HCT116 (cell line): ENCODE measurements around the gene MCRIP2. TPM values are rescaled to one million over a fixed set of nuclear protein-coding genes. Genes with fewer than 3 reads are reported as not detected.
A peak's percentile ranks its signal among the peaks of the same experiment; 100 is the strongest.

Source experiments
- ATAC-seq: fragments of 200-7000 bp; cut with Tn5 transposase; 2 replicates; pipeline ENCODE4 v1.9.1; 2020; ENCODE audit warnings: mild to moderate bottlenecking, moderate library complexity
- BruUV-seq: library from RNA; stranded (reverse); fragments of 400-500 nt; replicated peaks from 2 replicates; lab custom pipeline; 2021; lab: Mats Ljungman, UMichigan
- CTCF ChIA-PET: fragments of 300-600 bp; sonication (Branson Sonifier 250); formaldehyde crosslinking; loops from one replicate; lab custom pipeline; 2021; ENCODE audit warnings: antibody characterized with exemption; lab: Charles Lee
- POLR2A ChIA-PET: fragments of 300-600, 350-600 bp; sonication (Branson Sonifier 250); formaldehyde crosslinking; loops from one replicate; lab custom pipeline; 2021; ENCODE audit warnings: antibody characterized with exemption; lab: Charles Lee
- RAD21 ChIA-PET, 2 experiments: fragments of 300-600 bp; sonication (Branson Sonifier 250); formaldehyde crosslinking; loops; one replicate each; lab custom pipeline; 2023; ENCODE audit warnings: low total read pairs in 2 of 2; ENCODE audit not compliant: uncharacterized antibody in 2 of 2, unreplicated experiment in 2 of 2, low non-redundant PET in 1 of 2; lab: Charles Lee
- DNase-seq: peaks from one replicate; pipeline ENCODE4 v3.0.0-alpha.2; 2010; ENCODE audit warnings: low read depth, low spot score
- H2AFZ ChIP-seq: fragments of 200-600 bp; shearing (Covaris generic), sonication (generic); 2 replicates; pipeline ENCODE4 v1.6.1; 2017; ENCODE audit warnings: low read depth, mixed run types, mixed read lengths, antibody characterized with exemption, low read length; ENCODE audit not compliant: poor library complexity, severe bottlenecking
- H3K27ac ChIP-seq: 2 replicates; pipeline ENCODE4 v1.5.1; 2012; ENCODE audit warnings: low read depth, low read length
- H3K27me3 ChIP-seq: fragments of 200-600 bp; sonication (generic); 2 replicates; pipeline ENCODE4 v1.6.1; 2016; ENCODE audit warnings: mixed run types, low read length, mixed read lengths; ENCODE audit not compliant: insufficient read depth
- H3K36me3 ChIP-seq, 2 experiments: fragments of 200-500 bp in 1 of 2; fragments of 200-600 bp in 1 of 2; sonication (Bioruptor generic) in 1 of 2; sonication (generic) in 1 of 2; 2 replicates each; pipeline versions ENCODE4 v1.5.1 to v1.6.1; 2014 to 2016; ENCODE audit warnings: low read length in 2 of 2, inconsistent platforms in 1 of 2, mixed read lengths in 1 of 2, mixed run types in 1 of 2; ENCODE audit not compliant: insufficient read depth in 2 of 2, control insufficient read depth in 1 of 2
- H3K4me1 ChIP-seq, 2 experiments: fragments of 200-600 bp in 1 of 2; sonication (generic) in 1 of 2; 2 replicates each; pipeline versions ENCODE4 v1.5.1 to v1.6.1; 2012 to 2017; ENCODE audit warnings: low read length in 2 of 2, inconsistent platforms in 1 of 2, mild to moderate bottlenecking in 1 of 2, mixed read lengths in 1 of 2, mixed run types in 1 of 2, moderate library complexity in 1 of 2; ENCODE audit not compliant: insufficient read depth in 2 of 2, control insufficient read depth in 1 of 2
- H3K4me2 ChIP-seq: fragments of 200-600 bp; sonication (generic); 2 replicates; pipeline ENCODE4 v1.6.1; 2017; ENCODE audit warnings: mixed run types, low read length, mixed read lengths
- H3K4me3 ChIP-seq, 2 experiments: fragments of 200-600 bp in 1 of 2; sonication (generic) in 1 of 2; replicated peaks in 1 of 2; 2 replicates each; pipeline ENCODE4 v1.5.1; 2011 to 2016; ENCODE audit warnings: low read length in 2 of 2, control low read depth in 1 of 2, low read depth in 1 of 2, mild to moderate bottlenecking in 1 of 2, mixed read lengths in 1 of 2, mixed run types in 1 of 2
- H3K79me2 ChIP-seq: fragments of 200-600 bp; sonication (generic); 2 replicates; pipeline ENCODE4 v1.6.1; 2017; ENCODE audit warnings: mild to moderate bottlenecking, mixed run types, low read length, moderate library complexity, mixed read lengths; ENCODE audit not compliant: insufficient read depth
- H3K9ac ChIP-seq: fragments of 200-600 bp; sonication (generic); 2 replicates; pipeline ENCODE4 v1.6.1; 2016; ENCODE audit warnings: low read length, mixed read lengths
- H3K9me2 ChIP-seq: fragments of 200-600 bp; sonication (generic), shearing (Covaris generic); 2 replicates; pipeline ENCODE4 v1.6.1; 2017; ENCODE audit warnings: mixed run types, mild to moderate bottlenecking, moderate library complexity; ENCODE audit not compliant: insufficient read depth
- H3K9me3 ChIP-seq, 2 experiments: fragments of 200-500 bp in 1 of 2; fragments of 200-600 bp in 1 of 2; sonication (Bioruptor generic) in 1 of 2; sonication (generic) in 1 of 2; 2 replicates each; pipeline ENCODE4 v1.6.1; 2014 to 2017; ENCODE audit warnings: low read length in 2 of 2, mixed read lengths in 2 of 2, inconsistent platforms in 1 of 2, low read depth in 1 of 2, mild to moderate bottlenecking in 1 of 2, mixed run types in 1 of 2, moderate library complexity in 1 of 2; ENCODE audit not compliant: control insufficient read depth in 1 of 2, insufficient read depth in 1 of 2
- H4K20me1 ChIP-seq: fragments of 200-600 bp; sonication (generic), shearing (Covaris generic); 2 replicates; pipeline ENCODE4 v1.6.1; 2017; ENCODE audit warnings: mixed run types, mild to moderate bottlenecking, moderate library complexity; ENCODE audit not compliant: insufficient read depth
- CBX3 ChIP-seq: IDR thresholded peaks from 2 replicates; pipeline ENCODE4 v1.6.1; 2012; ENCODE audit warnings: low read depth
- CEBPB ChIP-seq: IDR thresholded peaks from 2 replicates; pipeline ENCODE4 v1.6.1; 2012; ENCODE audit warnings: low read depth
- EGR1 ChIP-seq: IDR thresholded peaks from 2 replicates; pipeline ENCODE4 v1.6.1; 2012; ENCODE audit warnings: low read depth
- ELF1 ChIP-seq: IDR thresholded peaks from 2 replicates; pipeline ENCODE4 v1.6.1; 2012; ENCODE audit warnings: low read depth, borderline replicate concordance
- EZH2 ChIP-seq: fragments of 200-600 bp; sonication (generic); IDR thresholded peaks from 2 replicates; pipeline ENCODE4 v1.6.1; 2017; ENCODE audit warnings: antibody characterized with exemption, mixed run types
- EZH2phosphoT487 ChIP-seq: fragments of 200-600 bp; IDR thresholded peaks from 2 replicates; pipeline ENCODE4 v1.6.1; 2018; ENCODE audit warnings: antibody characterized with exemption, borderline replicate concordance
- FOSL1 ChIP-seq: IDR thresholded peaks from 2 replicates; pipeline ENCODE4 v1.6.1; 2012; ENCODE audit warnings: low read depth
- JUND ChIP-seq: IDR thresholded peaks from 2 replicates; pipeline ENCODE4 v1.6.1; 2012
- POLR2A ChIP-seq: IDR thresholded peaks from 2 replicates; pipeline ENCODE4 v1.7.0; 2011; ENCODE audit warnings: borderline replicate concordance; ENCODE audit not compliant: insufficient read depth, insufficient read length; ENCODE audit errors: extremely low read depth
- POLR2AphosphoS5 ChIP-seq: IDR thresholded peaks from 2 replicates; pipeline ENCODE4 v1.6.1; 2011; ENCODE audit warnings: mild to moderate bottlenecking, low read depth, low read length, moderate library complexity
- RAD21 ChIP-seq: IDR thresholded peaks from 2 replicates; pipeline ENCODE4 v1.6.1; 2012; ENCODE audit warnings: low read depth, mild to moderate bottlenecking
- SIN3A ChIP-seq: IDR thresholded peaks from 2 replicates; pipeline ENCODE4 v1.6.1; 2012; ENCODE audit warnings: low read depth
- SP1 ChIP-seq: IDR thresholded peaks from 2 replicates; pipeline ENCODE4 v1.6.1; 2012; ENCODE audit warnings: low read depth
- TCF7L2 ChIP-seq: IDR thresholded peaks from 2 replicates; pipeline ENCODE4 v1.7.0; 2011; ENCODE audit warnings: borderline replicate concordance, inconsistent platforms; ENCODE audit not compliant: insufficient read depth, insufficient read length; ENCODE audit errors: extremely low read depth
- YY1 ChIP-seq: IDR thresholded peaks from 2 replicates; pipeline ENCODE4 v1.6.1; 2011; ENCODE audit warnings: low read length, low read depth, moderate library complexity, mild to moderate bottlenecking; ENCODE audit not compliant: insufficient replicate concordance; ENCODE audit errors: extremely low read depth
- ZNF274 ChIP-seq: fragments of 200-500 bp; sonication (Bioruptor generic); IDR thresholded peaks from 2 replicates; pipeline ENCODE4 v1.6.1; 2014; ENCODE audit warnings: mild to moderate bottlenecking, low read depth, low read length, inconsistent platforms
- intact Hi-C: fragments of 100-400 bp; cut with micrococcal nuclease; formaldehyde crosslinking; loops from 2 replicates; pipeline ENCODE4 v1.10.0; 2022
- total RNA-seq: library from RNA; stranded (reverse); gene quantifications from one replicate; pipeline ENCODE4 v1.2.1, GENCODE V29; 2021; ENCODE audit not compliant: unreplicated experiment
- TF ChIP-seq, protein P1 (sequence below), 3 experiments: fragments of 200-600 bp in 1 of 3; sonication (generic) in 1 of 3; IDR thresholded peaks in 2 of 3; conservative IDR thresholded peaks in 1 of 3; 2 replicates each; pipeline ENCODE4 v1.5.1; 2012 to 2017; ENCODE audit warnings: low read depth in 2 of 3, low read length in 2 of 3, antibody characterized with exemption in 1 of 3, borderline replicate concordance in 1 of 3, control low read depth in 1 of 3, mild to moderate bottlenecking in 1 of 3, mixed read lengths in 1 of 3, mixed run types in 1 of 3, moderate library complexity in 1 of 3; ENCODE audit not compliant: insufficient read depth in 1 of 3
- TF ChIP-seq, protein P2 (sequence below): IDR thresholded peaks from 2 replicates; pipeline ENCODE4 v1.6.1; 2012; ENCODE audit warnings: low read depth
- TF ChIP-seq, protein P3 (sequence below): IDR thresholded peaks from 2 replicates; pipeline ENCODE4 v1.6.1; 2012

The MCRIP2 gene
- total RNA-seq, 1 experiment from 2014 or later: 34.9 TPM

DNA sequence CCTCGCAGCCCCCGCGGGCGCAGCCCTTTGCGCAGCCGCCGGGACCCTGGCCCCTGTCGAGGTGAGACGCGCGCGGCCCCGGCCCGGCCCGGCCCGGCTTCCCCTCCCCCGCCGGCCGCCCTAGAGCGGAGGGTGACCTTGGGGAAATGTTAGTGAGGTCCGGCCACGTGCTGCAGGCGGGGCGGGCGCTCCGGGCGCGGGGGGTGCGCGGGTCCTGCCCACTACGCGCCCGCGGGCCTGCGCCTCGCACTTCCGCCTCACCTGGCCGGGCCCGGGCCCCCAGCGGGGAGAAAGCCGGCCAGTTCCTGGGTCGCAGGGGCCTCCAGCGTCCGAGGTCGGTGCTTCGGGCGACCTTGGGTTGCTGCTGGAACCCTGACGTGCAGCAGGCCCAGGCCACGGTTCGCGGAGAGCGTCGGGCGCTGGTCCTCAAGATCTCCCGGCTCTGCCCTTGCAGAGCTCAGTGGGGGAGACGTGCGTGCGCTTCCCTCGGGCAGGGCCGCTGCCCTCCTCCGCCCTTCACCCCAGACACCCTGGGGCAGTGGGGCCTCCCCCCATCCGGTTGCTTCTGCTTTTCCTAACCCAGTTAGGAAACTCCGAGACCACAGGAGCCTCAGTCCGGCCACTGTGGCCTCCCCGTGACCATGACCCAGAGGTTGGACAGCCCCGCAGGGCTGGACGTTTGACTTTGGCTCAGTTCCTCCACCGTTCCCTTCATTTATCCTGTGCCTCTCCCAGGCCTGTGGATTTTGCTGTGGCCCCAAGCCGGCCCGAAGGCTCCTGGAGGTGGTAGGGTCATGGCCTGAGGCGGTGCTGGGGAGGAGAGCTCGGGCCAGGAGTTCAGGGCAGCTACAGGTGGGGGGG is 791 bp downstream of the MCRIP2 start:
- CTCF ChIA-PET: no interaction called here
- peak overlapping the region; percentile 90 for H3K27ac ChIP-seq
- peak overlapping the region; percentile 56 to 67 for H3K4me3 ChIP-seq
- peaks cover 14 to 46% of the 10 kb centered on the region in 2 experiments for H3K4me1 ChIP-seq
- H3K27me3 ChIP-seq: no peaks in the 10 kb centered on the region
- H3K9me2 ChIP-seq: no peaks in the 10 kb centered on the region
- RAD21 ChIA-PET: no interaction called here
- peak overlapping the region; percentile 82 for H3K9ac ChIP-seq
- H3K9me3 ChIP-seq: no peaks in the 10 kb centered on the region
- no peaks in the 10 kb centered on the region for H4K20me1 ChIP-seq
- peaks cover 23% of the 10 kb centered on the region for H3K79me2 ChIP-seq
- intact Hi-C loops: no loop called here
- no peak overlapping the region for H2AFZ ChIP-seq
- DNase-seq (no peak), ATAC-seq (peak; percentile 54)
- H3K4me2 ChIP-seq: peak overlapping the region; percentile 76
- BruUV-seq: TSS peak; percentile 41
- POLR2A ChIA-PET: no interaction called here
- no peaks in the 10 kb centered on the region for H3K36me3 ChIP-seq
- TF ChIP-seq EGR1 (no peak), RAD21 (no peak), CBX3 (no peak), CEBPB (no peak), YY1 (no peak), FOSL1 (no peak), JUND (no peak), POLR2AphosphoS5 (peak; percentile 12; the same call in 1 of the 2 replicates), TCF7L2 (no peak), ZNF274 (no peak), SIN3A (no peak; the same call in 1 of the 2 replicates), SP1 (no peak), EZH2phosphoT487 (no peak), EZH2 (no peak), ELF1 (no peak), POLR2A (no peak)
- TF ChIP-seq, protein P1, sequence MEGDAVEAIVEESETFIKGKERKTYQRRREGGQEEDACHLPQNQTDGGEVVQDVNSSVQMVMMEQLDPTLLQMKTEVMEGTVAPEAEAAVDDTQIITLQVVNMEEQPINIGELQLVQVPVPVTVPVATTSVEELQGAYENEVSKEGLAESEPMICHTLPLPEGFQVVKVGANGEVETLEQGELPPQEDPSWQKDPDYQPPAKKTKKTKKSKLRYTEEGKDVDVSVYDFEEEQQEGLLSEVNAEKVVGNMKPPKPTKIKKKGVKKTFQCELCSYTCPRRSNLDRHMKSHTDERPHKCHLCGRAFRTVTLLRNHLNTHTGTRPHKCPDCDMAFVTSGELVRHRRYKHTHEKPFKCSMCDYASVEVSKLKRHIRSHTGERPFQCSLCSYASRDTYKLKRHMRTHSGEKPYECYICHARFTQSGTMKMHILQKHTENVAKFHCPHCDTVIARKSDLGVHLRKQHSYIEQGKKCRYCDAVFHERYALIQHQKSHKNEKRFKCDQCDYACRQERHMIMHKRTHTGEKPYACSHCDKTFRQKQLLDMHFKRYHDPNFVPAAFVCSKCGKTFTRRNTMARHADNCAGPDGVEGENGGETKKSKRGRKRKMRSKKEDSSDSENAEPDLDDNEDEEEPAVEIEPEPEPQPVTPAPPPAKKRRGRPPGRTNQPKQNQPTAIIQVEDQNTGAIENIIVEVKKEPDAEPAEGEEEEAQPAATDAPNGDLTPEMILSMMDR (IDR thresholded peaks at IDR 0.05 in 2 of 3, conservative IDR thresholded peaks at IDR 0.05 in 1 of 3; ENCODE audit: borderline replicate concordance in 1 of 3, insufficient read depth in 1 of 3, low read depth in 2 of 3, low read length in 2 of 3): no peak
- TF ChIP-seq, protein P2, sequence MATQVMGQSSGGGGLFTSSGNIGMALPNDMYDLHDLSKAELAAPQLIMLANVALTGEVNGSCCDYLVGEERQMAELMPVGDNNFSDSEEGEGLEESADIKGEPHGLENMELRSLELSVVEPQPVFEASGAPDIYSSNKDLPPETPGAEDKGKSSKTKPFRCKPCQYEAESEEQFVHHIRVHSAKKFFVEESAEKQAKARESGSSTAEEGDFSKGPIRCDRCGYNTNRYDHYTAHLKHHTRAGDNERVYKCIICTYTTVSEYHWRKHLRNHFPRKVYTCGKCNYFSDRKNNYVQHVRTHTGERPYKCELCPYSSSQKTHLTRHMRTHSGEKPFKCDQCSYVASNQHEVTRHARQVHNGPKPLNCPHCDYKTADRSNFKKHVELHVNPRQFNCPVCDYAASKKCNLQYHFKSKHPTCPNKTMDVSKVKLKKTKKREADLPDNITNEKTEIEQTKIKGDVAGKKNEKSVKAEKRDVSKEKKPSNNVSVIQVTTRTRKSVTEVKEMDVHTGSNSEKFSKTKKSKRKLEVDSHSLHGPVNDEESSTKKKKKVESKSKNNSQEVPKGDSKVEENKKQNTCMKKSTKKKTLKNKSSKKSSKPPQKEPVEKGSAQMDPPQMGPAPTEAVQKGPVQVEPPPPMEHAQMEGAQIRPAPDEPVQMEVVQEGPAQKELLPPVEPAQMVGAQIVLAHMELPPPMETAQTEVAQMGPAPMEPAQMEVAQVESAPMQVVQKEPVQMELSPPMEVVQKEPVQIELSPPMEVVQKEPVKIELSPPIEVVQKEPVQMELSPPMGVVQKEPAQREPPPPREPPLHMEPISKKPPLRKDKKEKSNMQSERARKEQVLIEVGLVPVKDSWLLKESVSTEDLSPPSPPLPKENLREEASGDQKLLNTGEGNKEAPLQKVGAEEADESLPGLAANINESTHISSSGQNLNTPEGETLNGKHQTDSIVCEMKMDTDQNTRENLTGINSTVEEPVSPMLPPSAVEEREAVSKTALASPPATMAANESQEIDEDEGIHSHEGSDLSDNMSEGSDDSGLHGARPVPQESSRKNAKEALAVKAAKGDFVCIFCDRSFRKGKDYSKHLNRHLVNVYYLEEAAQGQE: no peak
- TF ChIP-seq, protein P3, sequence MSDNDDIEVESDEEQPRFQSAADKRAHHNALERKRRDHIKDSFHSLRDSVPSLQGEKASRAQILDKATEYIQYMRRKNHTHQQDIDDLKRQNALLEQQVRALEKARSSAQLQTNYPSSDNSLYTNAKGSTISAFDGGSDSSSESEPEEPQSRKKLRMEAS: peak; percentile 52; the same call in 1 of the 2 replicates
